ENCODE results near the gene TYROBP.
"Not testable (repeated sequence)": the region's sequence is repeated elsewhere in the genome, so short reads cannot be mapped to it uniquely, and the experiment has no call there.

TYROBP gene

GRCh38 chr19:35903550-35904179, 4.4 kb downstream of the TYROBP start:
- intact Hi-C loops (cut with DNase I), result no loop called here

DNA sequence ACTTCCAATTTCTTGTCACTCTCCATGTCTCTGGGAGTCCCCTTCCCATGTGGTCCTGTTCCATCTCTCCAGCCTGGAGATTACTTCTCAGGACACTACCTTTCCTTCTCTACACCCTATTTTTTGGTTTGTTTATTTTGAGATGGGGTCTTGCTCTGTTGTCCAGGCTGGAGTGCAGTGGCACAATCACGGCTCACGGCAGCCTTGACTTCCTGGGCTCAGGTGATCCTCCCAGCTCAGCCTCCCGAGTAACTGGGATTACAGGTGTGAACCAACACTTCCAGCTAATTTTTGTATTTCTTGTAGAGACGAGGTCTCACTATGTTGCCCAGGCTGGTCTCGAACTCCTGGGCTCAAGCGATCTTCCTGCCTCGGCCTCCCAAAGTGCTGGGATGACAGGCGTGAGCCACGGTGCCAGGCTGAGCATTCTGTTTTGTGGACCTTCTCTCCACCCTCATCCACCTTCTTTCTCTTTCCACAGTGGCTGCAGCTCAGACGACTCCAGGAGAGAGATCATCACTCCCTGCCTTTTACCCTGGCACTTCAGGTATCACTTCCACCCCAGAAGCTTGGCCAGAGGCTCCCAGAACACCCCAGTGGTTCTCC, 5.1 kb downstream of the TYROBP start:
- intact Hi-C loops (cut with DNase I), result no loop called here
- DNase-seq, result peak in 2 of 10 donors; percentile 9 to 20

More at GRCh38 chr19:35903550-35904179, 4.4 kb downstream of the TYROBP start:
- DNase-seq, result peak; percentile 33 to 94 (median 56)

DNA sequence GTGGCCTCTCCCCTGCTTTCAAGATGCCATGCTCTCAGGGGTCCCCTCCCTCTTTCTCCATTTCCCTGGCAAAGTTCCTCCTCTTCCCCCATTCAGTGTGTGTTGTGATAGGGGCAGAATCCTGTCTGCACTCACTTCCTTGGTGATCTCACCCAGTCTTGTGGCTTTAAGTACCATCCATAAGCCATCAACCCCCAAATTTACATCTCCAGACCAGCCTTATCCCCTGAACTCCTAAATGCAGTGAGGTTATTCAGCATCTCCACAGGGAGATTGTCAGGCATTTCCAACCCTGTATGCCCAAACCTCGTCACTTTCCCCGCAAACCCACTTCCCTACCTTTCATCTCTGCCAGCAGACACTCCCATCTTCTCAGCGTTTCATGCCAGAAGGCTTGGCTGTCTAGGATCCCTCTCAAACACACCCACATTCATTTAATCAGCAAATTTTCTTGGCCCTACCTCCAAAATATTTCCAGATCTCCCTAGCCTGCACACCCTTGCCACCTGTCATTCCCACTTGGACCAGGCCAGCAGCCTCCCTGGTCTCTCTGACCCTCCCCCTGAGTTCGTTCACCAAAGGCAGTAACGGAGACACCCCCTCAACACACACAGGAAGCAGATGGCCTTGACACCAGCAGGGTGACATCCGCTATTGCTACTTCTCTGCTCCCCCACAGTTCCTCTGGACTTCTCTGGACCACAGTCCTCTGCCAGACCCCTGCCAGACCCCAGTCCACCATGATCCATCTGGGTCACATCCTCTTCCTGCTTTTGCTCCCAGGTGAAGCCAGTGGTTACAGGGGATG, 6.0 kb downstream of the TYROBP start, which contains the start of gene HCST:
TSS of gene HCST (plus strand) at position 676 of the 808 bp plus-strand sequence. CDS start at position 741, 65 bp downstream.
- peak in 2 of 10 donors; percentile 30 to 69 for DNase-seq
- intact Hi-C loops (cut with DNase I), result no loop called here

DNA sequence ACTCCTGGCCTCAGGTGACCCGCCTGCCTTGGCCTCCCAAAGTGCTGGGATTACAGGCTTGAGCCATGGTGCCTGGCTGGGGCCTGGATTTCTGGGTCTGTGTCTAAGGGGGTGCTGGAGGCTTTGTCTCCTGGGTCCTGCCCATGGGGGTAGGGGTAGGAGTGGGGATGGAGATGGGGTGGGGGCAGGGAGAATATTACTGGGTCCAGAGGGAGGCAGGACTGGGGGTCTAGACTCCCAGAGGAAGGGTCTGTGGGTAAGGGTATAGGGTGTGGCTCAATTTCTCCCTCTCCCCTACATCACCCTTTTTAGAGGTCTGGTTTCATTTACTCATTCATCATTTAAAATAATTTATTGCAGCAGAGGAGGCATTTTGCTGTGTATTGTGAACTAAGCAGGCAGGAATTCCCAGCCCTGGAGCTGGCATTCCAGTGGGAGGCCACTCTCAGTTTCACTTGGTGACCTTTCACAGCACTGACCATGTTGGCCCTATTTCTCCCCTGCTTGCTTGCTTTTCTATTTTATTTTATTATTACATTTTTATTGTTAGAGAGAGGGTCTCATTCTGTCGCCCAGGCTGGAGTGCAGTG, 6.9 kb downstream of the TYROBP start:
- intact Hi-C loops (cut with DNase I), result no loop called here
- peak in 2 of 10 donors; percentile 53 to 79 for DNase-seq

DNA sequence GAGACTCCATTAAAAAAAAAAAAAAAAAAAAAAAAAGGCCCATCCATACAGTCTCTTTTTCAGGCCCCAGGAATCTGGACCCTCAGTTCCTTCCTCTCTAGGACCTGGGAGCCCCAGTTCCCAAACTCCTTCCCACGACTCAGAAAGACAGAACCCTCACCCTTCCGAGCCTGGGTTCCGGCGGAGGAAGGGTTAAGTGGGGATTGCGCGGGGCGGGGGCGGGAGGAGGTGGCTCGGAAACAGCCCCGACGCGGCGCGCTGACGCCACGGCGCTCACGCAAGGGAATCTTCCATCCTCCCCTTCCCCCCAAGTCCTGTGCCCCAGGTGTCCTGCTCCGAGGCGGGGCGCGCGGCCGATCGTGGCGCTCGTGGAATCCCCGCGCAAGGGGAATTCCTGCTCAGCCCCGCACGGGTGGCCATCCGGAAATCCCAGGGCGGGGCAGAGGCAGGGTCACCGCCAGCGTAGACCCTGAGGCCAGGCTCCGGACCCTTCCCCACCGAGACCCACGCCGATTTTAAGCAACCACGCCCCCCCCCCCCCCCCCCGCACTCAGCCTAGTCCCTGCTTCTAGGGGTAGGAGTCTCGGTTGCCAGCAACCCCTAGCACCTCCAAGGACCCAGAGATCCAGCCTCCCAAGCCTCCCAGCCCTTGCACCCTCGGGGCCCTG, 8.4 kb downstream of the TYROBP start:
- intact Hi-C loops (cut with DNase I), result loop anchor here (5.0 kb wide), 1 partner anchor 33 kb away; no protein-coding TSS in a partner anchor
- DNase-seq, result peak; percentile 57 to 97 (median 81)

DNA sequence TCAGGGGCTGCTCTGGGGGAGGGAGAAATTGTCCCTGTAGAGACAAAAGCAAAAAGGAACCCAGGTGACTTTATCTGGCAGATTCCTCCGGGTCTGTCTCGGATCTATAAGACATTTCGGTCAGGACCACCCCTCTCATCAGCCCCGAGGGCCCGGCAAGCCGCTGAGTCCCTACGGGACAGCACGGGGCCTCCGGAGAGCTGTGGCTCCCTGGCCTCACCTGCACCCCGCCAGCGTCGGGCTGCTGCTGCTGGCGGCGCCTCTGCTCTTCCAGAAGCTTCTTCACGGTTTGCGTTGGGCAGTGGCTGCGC, 9.6 kb downstream of the TYROBP start:
- intact Hi-C loops (cut with DNase I), result loop anchor here (5.0 kb wide), 1 partner anchor 34 kb away; no protein-coding TSS in a partner anchor
- peak in 1 of 10 donors; percentile 80 for DNase-seq

DNA sequence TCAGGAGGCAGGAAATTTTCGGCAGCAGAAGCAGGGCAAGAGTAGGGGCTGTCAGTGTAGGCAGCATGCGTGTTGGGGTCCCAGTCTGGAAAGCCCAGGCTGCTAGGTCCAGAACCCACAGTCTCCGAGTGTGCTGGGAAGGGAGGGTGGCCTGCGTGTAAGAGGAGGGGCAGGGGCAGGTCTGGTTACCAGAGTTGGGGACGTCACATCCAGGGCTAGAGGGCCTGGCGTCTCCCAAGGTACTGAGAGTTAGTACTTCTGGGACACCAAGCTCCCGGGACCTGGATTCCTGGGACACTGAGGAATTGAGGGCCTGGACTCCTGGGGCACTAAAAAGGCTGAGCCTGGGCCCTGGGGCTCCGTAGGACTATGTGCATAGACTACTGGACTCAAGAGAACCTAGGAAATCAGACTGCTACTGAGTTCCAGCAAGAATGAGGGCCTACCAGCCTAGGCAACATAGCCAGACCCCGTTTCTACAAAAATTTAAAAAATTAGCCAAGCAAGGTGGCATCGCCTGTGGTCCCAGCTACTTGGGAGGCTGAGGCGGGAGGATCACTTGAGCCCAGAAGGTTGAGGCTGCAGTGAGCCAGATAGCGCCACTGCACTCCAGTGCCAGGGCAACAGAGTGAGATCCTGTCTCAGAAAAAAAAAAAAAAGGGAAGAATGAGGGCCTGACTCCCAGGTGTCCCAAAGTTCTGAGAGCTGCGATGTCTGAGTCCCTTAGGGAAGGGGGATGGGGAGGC, 10.2 kb downstream of the TYROBP start:
- intact Hi-C loops (cut with DNase I), result loop anchor here (5.0 kb wide), 1 partner anchor 34 kb away; no protein-coding TSS in a partner anchor
- peak in 2 of 10 donors; percentile 68 to 73 for DNase-seq

- DNase-seq, result peak in 1 of 10 donors; percentile 67
These were observed 11.5 kb downstream of the TYROBP start for GRCh38 chr19:35896643-35897040.

DNA sequence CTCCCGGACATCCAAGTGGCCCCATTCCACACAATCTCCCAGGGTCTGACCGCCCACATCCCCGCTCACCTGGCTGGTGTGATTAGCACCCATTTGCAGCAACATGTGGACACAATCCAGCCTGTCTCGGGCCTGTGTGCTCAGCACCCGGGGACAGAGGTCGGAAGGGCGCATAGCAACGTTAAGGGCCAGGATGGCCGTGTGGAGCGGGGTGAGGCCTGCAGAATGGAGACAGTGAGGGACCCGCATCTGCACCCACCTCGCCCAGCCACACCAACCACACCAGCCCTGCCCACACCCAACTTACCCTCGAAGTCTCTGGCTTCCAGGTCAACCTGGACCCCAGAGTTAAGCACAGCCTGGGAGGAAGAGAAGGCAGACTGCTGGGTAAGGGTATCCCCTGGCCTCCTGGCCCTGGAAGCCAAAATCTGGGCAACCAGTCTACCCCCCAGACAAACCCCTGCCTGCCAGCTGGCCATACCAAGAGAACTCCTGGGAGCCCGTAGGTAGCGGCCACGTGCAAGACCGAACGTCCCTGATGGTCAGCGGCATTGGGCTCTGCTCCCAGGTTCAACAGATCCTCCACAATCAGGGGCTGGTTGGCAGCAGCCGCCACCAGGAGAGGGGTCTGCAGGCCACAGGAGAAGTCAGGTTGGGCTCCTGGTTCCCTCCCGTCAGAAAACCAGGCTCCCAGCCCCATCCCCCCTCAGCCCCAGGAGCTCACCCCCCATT, 12.0 kb downstream of the TYROBP start:
- intact Hi-C loops (cut with DNase I), result loop anchor here (5.0 kb wide), 1 partner anchor 36 kb away; no protein-coding TSS in a partner anchor
- peak in 1 of 10 donors; percentile 67 for DNase-seq

More at GRCh38 chr19:35896643-35897040, 11.5 kb downstream of the TYROBP start:
- intact Hi-C loops (cut with DNase I), result loop anchor here (5.0 kb wide), 1 partner anchor 36 kb away; no protein-coding TSS in a partner anchor

DNA sequence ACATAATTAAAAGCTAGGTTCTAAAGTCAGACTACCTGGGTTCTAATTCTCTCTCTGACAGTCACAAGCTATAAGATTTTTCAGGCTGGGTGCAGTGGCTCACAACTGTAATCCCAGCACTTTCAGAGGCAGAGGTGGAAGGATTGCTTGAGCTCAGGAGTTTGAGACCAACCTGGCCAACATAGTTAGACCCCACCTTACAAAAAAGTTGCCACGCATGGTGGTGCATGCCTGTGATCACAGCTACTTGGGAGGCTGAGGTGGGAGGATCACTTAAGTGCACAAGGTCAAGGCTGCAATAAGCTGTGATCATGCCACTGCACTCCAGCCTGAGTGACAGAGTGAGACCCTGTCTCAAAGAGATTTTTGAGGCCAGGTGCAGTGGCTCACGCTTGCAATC, 13.8 kb downstream of the TYROBP start:
- DNase-seq, result peak in 1 of 10 donors; percentile 26
- intact Hi-C loops (cut with DNase I), result no loop called here

DNA sequence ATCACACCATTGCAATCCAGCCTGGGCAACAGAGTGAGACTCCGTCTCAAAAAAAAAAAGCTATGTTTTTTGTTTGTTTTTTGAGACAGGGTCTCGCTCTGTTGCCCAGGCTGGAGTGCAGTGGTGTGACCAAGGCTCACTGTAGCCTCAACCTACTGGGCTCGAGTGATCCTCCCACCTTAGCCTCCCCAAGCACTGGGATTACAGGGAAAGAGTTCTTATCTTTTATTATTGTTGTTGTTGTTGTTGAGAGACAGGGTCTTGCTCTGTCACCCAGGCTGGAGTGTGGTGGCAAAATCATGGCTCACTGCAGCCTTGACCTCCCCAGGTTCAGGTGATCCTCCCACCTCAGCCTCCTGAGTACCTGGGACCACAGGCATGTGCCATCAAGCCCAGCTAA, 16.3 kb downstream of the TYROBP start:
- intact Hi-C loops (cut with DNase I), result not testable (repeated sequence)

GRCh38 chr19:35890113-35890650, 17.9 kb downstream of the TYROBP start:
- intact Hi-C loops (cut with DNase I), result no loop called here
- DNase-seq, result no peak

More for the DNA sequence above, 16.3 kb downstream of the TYROBP start:
- DNase-seq, result not testable (repeated sequence)

GRCh38 chr19:35889370-35890112, 18.6 kb downstream of the TYROBP start:
- no peak for DNase-seq
- intact Hi-C loops (cut with DNase I), result no loop called here

- intact Hi-C loops (cut with DNase I), result no loop called here
- DNase-seq, result no peak
These were observed 19.7 kb downstream of the TYROBP start for GRCh38 chr19:35888398-35888797.

DNA sequence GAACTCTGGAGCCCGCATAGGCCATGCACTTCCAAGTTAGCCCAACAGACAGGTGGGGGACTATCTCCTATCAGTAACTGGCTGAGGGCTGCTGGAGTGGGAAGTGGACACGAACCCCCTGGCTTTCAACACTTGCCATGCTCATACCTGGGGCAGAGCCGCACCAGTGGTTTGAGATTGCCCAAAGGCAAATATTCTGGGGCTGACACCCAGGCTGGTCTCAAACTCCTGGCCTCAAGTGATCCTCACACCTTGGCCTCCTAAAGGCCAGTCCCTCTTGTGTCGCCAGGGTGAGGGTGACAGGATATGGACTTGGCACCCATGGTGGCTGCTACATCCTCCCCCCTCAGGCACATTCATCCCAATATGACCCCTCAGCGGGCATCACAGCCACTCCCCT, 20.9 kb downstream of the TYROBP start:
- intact Hi-C loops (cut with DNase I), result no loop called here
- no peak for DNase-seq

DNA sequence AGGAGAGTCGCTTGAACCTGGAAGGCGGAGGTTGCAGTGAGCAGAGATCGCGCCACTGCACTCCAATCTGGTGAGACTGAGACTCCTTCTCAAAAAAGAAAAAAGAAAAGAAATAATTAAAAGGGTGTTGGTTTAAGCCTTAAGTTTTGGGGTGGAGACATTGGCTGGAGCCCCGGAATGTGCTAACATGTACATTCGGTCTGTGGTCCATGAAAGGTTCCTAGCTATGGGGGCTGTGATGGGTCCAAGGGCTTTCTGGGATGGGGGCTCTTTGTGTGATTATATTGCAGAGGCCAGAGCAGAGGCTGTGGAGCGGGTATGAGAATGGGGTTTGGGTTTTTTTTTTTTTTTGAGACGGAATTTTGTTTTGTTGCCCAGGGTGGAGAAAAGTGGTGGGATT, 22.2 kb downstream of the TYROBP start:
- no peak for DNase-seq
- intact Hi-C loops (cut with DNase I), result no loop called here

GRCh38 chr19:35885225-35885738, 22.8 kb downstream of the TYROBP start:
- intact Hi-C loops (cut with DNase I), result no loop called here
- DNase-seq, result no peak
